22Rv1 (cell line): ENCODE measurements around the gene TNFRSF25.
"Not testable (repeated sequence)": the region's sequence is repeated elsewhere in the genome, so short reads cannot be mapped to it uniquely, and the experiment has no call there.

Source experiments
- H3K27ac ChIP-seq: fragments of 450-650 bp; 2 replicates; pipeline ENCODE4 v1.5.1; 2017
- CTCF ChIP-seq: fragments of 450-650 bp; IDR thresholded peaks from 2 replicates; pipeline ENCODE4 v1.5.1; 2017; ENCODE audit warnings: mild to moderate bottlenecking
- ZFX ChIP-seq: fragments of 450-650 bp; IDR thresholded peaks from 2 replicates; pipeline ENCODE4 v1.6.1; 2017; ENCODE audit warnings: antibody characterized with exemption, borderline replicate concordance

Gene TNFRSF25

GRCh38 chr1:6454856-6455751 is 10.9 kb downstream of the TNFRSF25 start:
- H3K27ac ChIP-seq, result no peak overlapping the region
- TF ChIP-seq ZFX (no peak), CTCF (peak; percentile 48)

- H3K27ac ChIP-seq, result not testable (repeated sequence)
Measured at GRCh38 chr1:6453895-6454855, 11.8 kb downstream of the TNFRSF25 start.

GRCh38 chr1:6450943-6451373 is 15.0 kb downstream of the TNFRSF25 start:
- H3K27ac ChIP-seq, result no peak overlapping the region
- TF ChIP-seq CTCF, result no peak
- TF ChIP-seq ZFX, result no peak

GRCh38 chr1:6450486-6450885 is 15.5 kb downstream of the TNFRSF25 start:
- H3K27ac ChIP-seq, result not testable (repeated sequence)

- TF ChIP-seq ZFX, result no peak
- no peak for TF ChIP-seq CTCF
Measured at GRCh38 chr1:6450005-6450450, 15.9 kb downstream of the TNFRSF25 start.

GRCh38 chr1:6448749-6449631 is 17.0 kb downstream of the TNFRSF25 start:
- no peak for TF ChIP-seq ZFX
- TF ChIP-seq CTCF, result 0 out of 2 replicates have a peak, but pooled peaks have one; percentile 23

More at GRCh38 chr1:6450005-6450450, 15.9 kb downstream of the TNFRSF25 start:
- no peak overlapping the region for H3K27ac ChIP-seq

GRCh38 chr1:6447818-6448748 is 17.9 kb downstream of the TNFRSF25 start:
- no peak for TF ChIP-seq CTCF
- TF ChIP-seq ZFX, result no peak
- H3K27ac ChIP-seq, result no peak overlapping the region

More at GRCh38 chr1:6448749-6449631, 17.0 kb downstream of the TNFRSF25 start:
- H3K27ac ChIP-seq, result no peak overlapping the region
